GM12878 (cell line): Measurements from ENCODE around the gene NOL12. TPM values are rescaled to one million over a fixed set of nuclear protein-coding genes. Genes with fewer than 3 reads are reported as not detected.

ENCODE experiments used
- BHLHE40 ChIP-seq, 2 experiments: fragments of 450-650 bp in 1 of 2; IDR thresholded peaks; 2 replicates each; pipeline ENCODE4 v1.6.1; 2011 to 2017; ENCODE audit warnings: low read depth in 2 of 2, borderline replicate concordance in 1 of 2, improper control_type of control experiment in 1 of 2, low read length in 1 of 2, mild to moderate bottlenecking in 1 of 2
- CBX5 ChIP-seq: sonication (generic); IDR thresholded peaks from 2 replicates; pipeline ENCODE4 v1.6.1; 2016; ENCODE audit warnings: low read depth, moderate library complexity, mild to moderate bottlenecking, inconsistent platforms
- GABPA ChIP-seq: IDR thresholded peaks from 2 replicates; pipeline ENCODE4 v1.6.1; 2014; ENCODE audit warnings: antibody characterized with exemption, low read depth, mild to moderate bottlenecking, inconsistent platforms
- MEF2B ChIP-seq: fragments of 450-650 bp; IDR thresholded peaks from 2 replicates; pipeline ENCODE4 v1.6.1; 2018; ENCODE audit warnings: mild to moderate bottlenecking, moderate library complexity; ENCODE audit not compliant: partially characterized antibody, poor library complexity, severe bottlenecking
- NFYB ChIP-seq: IDR thresholded peaks from 2 replicates; pipeline ENCODE4 v1.6.1; 2011; ENCODE audit warnings: low read depth, mild to moderate bottlenecking, low read length, improper control_type of control experiment, moderate library complexity; ENCODE audit not compliant: insufficient read depth
- NR2F1 ChIP-seq: fragments of 450-650 bp; conservative IDR thresholded peaks from 2 replicates; pipeline ENCODE4 v1.6.1; 2017; ENCODE audit warnings: mild to moderate bottlenecking
- POLR2AphosphoS2 ChIP-seq: IDR thresholded peaks from 2 replicates; pipeline ENCODE4 v1.6.1; 2011; ENCODE audit warnings: low read depth, mild to moderate bottlenecking, low read length, improper control_type of control experiment, moderate library complexity
- RAD51 ChIP-seq: fragments of 450-650 bp; IDR thresholded peaks from 2 replicates; pipeline ENCODE4 v1.6.1; 2016; ENCODE audit warnings: moderate library complexity, mild to moderate bottlenecking, inconsistent platforms
- SREBF1 ChIP-seq: IDR thresholded peaks from 2 replicates; pipeline ENCODE4 v1.6.1; 2012; ENCODE audit warnings: mild to moderate bottlenecking, low read length
- ZNF384 ChIP-seq: IDR thresholded peaks from 2 replicates; pipeline ENCODE4 v1.6.1; 2012; ENCODE audit warnings: low read depth, mild to moderate bottlenecking, low read length, improper control_type of control experiment, borderline replicate concordance
- ZZZ3 ChIP-seq: IDR thresholded peaks from 2 replicates; pipeline ENCODE4 v1.6.1; 2011; ENCODE audit warnings: low read depth; ENCODE audit not compliant: control insufficient read depth, insufficient read length
- polyA plus RNA-seq, 11 experiments: library from polyadenylated mRNA; depleted of rRNA in 4 of 11; unstranded in 6 of 11; stranded (reverse) in 5 of 11; fragments of >200 nt; fragmentation: Nextera tagmentation in 4 of 11; fragmentation: Illumina TruSeq in 1 of 11; extraction: Ambion mirVana in 4 of 11; extraction: Trizol in 1 of 11; gene quantifications; 1 replicate in 1 of 11; 2 replicates in 10 of 11; pipeline versions ENCODE4 v1.2.1 to v1.2.3, GENCODE V29; 2011 to 2016; ENCODE audit warnings: inconsistent platforms in 2 of 11, missing spikeins in 2 of 11, low read depth in 1 of 11
- total RNA-seq, 4 experiments: library from RNA; depleted of rRNA in 3 of 4; stranded (reverse); fragments of >200 nt in 3 of 4; fragmentation: Illumina TruSeq in 1 of 4; extraction: Trizol in 1 of 4; gene quantifications; 2 replicates each; pipeline versions ENCODE4 v1.2.1 to v1.2.3, GENCODE V29; 2013 to 2021
- TF ChIP-seq, protein P1 (sequence below): IDR thresholded peaks from 2 replicates; pipeline ENCODE4 v1.6.1; 2012; ENCODE audit warnings: low read depth, low read length, improper control_type of control experiment
- TF ChIP-seq, protein P2 (sequence below): IDR thresholded peaks from 2 replicates; pipeline ENCODE4 v1.6.1; 2011; ENCODE audit warnings: low read depth, low read length, improper control_type of control experiment, borderline replicate concordance

NOL12 gene
- total and polyA plus RNA-seq, 10 of the 15 experiments (the other 5 are each of a cell fraction or from before 2014, with no cell fraction given), result 3.3 to 69.4 (median 41.1) TPM

DNA sequence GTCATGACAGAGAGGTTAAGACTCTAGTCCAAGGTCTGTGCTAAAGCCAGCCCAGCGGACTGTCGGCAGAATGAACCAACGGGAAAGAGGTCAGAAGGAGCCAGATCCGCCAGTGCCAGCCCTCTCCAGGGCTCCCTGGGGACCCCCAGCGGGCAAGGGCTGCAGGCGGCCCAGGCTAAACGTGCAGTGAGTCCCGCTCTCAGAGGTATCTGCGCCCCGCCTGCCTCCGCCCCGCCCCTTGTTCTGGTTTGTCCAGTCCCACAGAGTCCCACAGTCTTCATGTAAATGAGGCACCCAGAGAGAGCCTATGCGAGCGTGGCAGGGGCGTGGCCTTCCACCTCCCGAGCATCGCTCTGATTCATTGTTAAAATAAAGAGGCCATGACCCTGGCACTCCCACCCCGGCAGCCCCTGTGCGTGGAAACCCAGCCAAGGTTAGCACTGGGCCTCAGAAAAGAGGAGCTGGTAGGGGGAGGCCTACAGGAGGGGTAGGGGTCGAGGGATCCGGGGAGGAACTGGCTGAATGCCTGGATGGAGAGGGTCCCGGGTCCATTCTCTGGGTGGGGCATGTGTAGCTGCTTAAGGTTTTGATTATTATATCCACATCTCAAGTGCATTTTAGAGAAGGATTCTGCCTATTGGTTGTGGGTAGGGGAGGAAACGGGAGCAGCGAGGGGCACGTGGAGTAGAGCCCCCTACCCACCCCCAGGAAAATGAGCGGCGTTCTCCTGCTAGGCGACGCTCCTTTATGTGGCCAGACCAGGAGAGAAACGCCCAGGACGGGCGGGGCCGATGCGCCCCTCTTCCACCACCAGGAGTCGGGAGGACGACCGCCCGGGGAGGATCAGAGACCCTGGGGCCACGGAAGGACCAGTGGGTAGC is 10.8 kb downstream of the NOL12 start, which contains the start of gene TRIOBP (continued):
- TF ChIP-seq NFYB (0 out of 2 replicates have a peak, but pooled peaks have one; percentile 12), ZZZ3 (no peak), NR2F1 (peak; percentile 44), BHLHE40 (IDR thresholded peaks at IDR 0.05; ENCODE audit: borderline replicate concordance in 1 of 2, low read depth in 2 of 2, low read length in 1 of 2) (peak in 1 of 2 experiments; percentile 87; a peak in 2 of 4 replicates), ZNF384 (no peak), CBX5 (no peak), RAD51 (no peak), MEF2B (peak; percentile 85), SREBF1 (no peak), POLR2AphosphoS2 (no peak), GABPA (no peak)
- TF ChIP-seq, protein P1, sequence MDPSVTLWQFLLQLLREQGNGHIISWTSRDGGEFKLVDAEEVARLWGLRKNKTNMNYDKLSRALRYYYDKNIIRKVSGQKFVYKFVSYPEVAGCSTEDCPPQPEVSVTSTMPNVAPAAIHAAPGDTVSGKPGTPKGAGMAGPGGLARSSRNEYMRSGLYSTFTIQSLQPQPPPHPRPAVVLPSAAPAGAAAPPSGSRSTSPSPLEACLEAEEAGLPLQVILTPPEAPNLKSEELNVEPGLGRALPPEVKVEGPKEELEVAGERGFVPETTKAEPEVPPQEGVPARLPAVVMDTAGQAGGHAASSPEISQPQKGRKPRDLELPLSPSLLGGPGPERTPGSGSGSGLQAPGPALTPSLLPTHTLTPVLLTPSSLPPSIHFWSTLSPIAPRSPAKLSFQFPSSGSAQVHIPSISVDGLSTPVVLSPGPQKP, result no peak
- TF ChIP-seq, protein P2, sequence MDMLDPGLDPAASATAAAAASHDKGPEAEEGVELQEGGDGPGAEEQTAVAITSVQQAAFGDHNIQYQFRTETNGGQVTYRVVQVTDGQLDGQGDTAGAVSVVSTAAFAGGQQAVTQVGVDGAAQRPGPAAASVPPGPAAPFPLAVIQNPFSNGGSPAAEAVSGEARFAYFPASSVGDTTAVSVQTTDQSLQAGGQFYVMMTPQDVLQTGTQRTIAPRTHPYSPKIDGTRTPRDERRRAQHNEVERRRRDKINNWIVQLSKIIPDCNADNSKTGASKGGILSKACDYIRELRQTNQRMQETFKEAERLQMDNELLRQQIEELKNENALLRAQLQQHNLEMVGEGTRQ, result no peak
